OCI-LY1 (cell line): ENCODE results near the gene CTH.
A peak's percentile ranks its signal among the peaks of the same experiment; 100 is the strongest.
"Not testable (repeated sequence)": the region's sequence is repeated elsewhere in the genome, so short reads cannot be mapped to it uniquely, and the experiment has no call there.

Source experiments
- H2AFZ ChIP-seq: fragments of 200-600 bp; sonication (generic), shearing (Covaris generic); 2 replicates; pipeline ENCODE4 v1.6.0; 2014; ENCODE audit warnings: antibody characterized with exemption, mild to moderate bottlenecking, low read length
- H3F3A ChIP-seq: fragments of 200-600 bp; sonication (generic), shearing (Covaris generic); 2 replicates; pipeline ENCODE4 v1.6.0; 2014; ENCODE audit warnings: mild to moderate bottlenecking, antibody characterized with exemption, low read length, moderate library complexity; ENCODE audit not compliant: insufficient read depth
- H3K27ac ChIP-seq: fragments of 200-600 bp; sonication (generic); 2 replicates; pipeline ENCODE4 v1.5.1; 2014; ENCODE audit warnings: low read length, mixed run types, mild to moderate bottlenecking, low read depth; ENCODE audit not compliant: poor library complexity, severe bottlenecking
- H3K27me3 ChIP-seq: fragments of 200-600 bp; sonication (generic); 2 replicates; pipeline ENCODE4 v1.6.0; 2014; ENCODE audit warnings: antibody characterized with exemption, mild to moderate bottlenecking, low read length, moderate library complexity; ENCODE audit not compliant: insufficient read depth
- H3K36me3 ChIP-seq: fragments of 200-600 bp; sonication (generic); 2 replicates; pipeline ENCODE4 v1.6.1; 2014; ENCODE audit warnings: mild to moderate bottlenecking, antibody characterized with exemption, low read length, moderate library complexity, mixed read lengths; ENCODE audit not compliant: insufficient read depth
- H3K4me1 ChIP-seq: fragments of 200-600 bp; sonication (generic); 2 replicates; pipeline ENCODE4 v1.5.1; 2014; ENCODE audit warnings: mild to moderate bottlenecking, low read length, moderate library complexity; ENCODE audit not compliant: insufficient read depth, severe bottlenecking
- H3K4me2 ChIP-seq: fragments of 200-600 bp; sonication (generic), shearing (Covaris generic); 2 replicates; pipeline ENCODE4 v1.6.1; 2014; ENCODE audit warnings: low read length
- H3K4me3 ChIP-seq: fragments of 200-600 bp; sonication (generic); 2 replicates; pipeline ENCODE4 v1.5.1; 2014; ENCODE audit warnings: low read length, low read depth, mild to moderate bottlenecking, mixed read lengths; ENCODE audit not compliant: poor library complexity, severe bottlenecking
- H3K79me2 ChIP-seq: fragments of 200-600 bp; shearing (Covaris generic); 2 replicates; pipeline ENCODE4 v1.6.1; 2016; ENCODE audit warnings: mixed run types, low read length, mixed read lengths; ENCODE audit not compliant: insufficient read depth
- H3K9ac ChIP-seq: fragments of 200-600 bp; sonication (generic), shearing (Covaris generic); 2 replicates; pipeline ENCODE4 v1.6.1; 2014; ENCODE audit warnings: mild to moderate bottlenecking, low read length, mixed read lengths
- H3K9me2 ChIP-seq: fragments of 200-600 bp; sonication (generic), shearing (Covaris generic); 2 replicates; pipeline ENCODE4 v1.6.1; 2014; ENCODE audit warnings: low read depth, mild to moderate bottlenecking, low read length, mixed read lengths
- H3K9me3 ChIP-seq: fragments of 200-600 bp; shearing (Covaris generic); 2 replicates; pipeline ENCODE4 v1.6.1; 2014; ENCODE audit warnings: low read length, mixed read lengths
- H4K20me1 ChIP-seq: fragments of 200-600 bp; sonication (generic), shearing (Covaris generic); 2 replicates; pipeline ENCODE4 v1.6.0; 2016; ENCODE audit warnings: mild to moderate bottlenecking, low read length; ENCODE audit not compliant: insufficient read depth
- CTCF ChIP-seq: fragments of 200-600 bp; sonication (generic), shearing (Covaris generic); IDR thresholded peaks from 2 replicates; pipeline ENCODE4 v1.5.1; 2017; ENCODE audit warnings: mild to moderate bottlenecking, antibody characterized with exemption, low read length, moderate library complexity, mixed read lengths
- EZH2 ChIP-seq: fragments of 200-600 bp; sonication (generic), shearing (Covaris generic); IDR thresholded peaks from 2 replicates; pipeline ENCODE4 v1.8.0; 2017; ENCODE audit warnings: borderline replicate concordance, mixed run types, mild to moderate bottlenecking, antibody characterized with exemption, low read length, moderate library complexity, mixed read lengths

CTH gene

DNA sequence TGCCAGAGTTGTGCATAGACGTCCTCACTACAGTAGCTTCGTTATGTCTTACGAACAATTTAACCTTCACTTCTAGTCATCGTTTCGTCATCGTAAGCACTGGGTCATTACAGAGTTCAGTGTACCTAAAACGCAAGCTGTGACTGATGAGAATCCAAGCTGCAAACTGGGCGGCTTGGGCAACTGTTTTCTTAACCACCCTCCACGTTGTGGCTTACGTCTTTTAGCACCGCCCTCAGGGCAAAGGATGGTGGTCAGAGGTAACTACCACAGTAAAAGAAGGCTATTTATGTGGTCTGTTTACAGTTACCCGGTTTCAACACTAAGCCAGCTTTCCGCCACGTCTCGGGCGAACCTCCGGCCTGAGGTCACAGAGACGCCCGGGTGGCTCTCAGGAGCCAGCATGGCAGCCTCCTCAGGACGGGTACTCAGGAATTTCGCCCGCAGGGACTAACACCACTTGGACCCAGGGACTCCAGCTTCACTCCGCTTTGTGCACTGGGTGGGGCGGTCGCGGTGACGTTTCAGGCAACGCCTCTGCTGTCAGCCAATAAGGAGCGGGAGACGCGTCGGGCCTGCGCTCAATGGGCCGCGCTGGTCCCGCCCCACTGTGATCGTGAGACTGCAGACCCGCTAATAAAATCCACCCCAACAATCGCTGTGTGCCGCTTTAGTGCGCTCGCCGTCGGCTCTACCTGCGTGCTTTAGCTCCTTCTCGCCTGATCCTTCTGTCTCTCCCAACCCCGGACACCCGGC, at the start of gene CTH:
TSS of gene CTH (plus strand) at position 665 of the 756 bp plus-strand sequence. CDS start 148 bp downstream, outside the sequence.
- no peaks in the 10 kb centered on the region for H3K9me3 ChIP-seq
- H2AFZ ChIP-seq = peak within 1 kb of the TSS; percentile 99
- peak within 1 kb of the TSS; percentile 79 for H3K4me2 ChIP-seq

GRCh38 chr1:70361727-70362398, 49.2 kb upstream of the CTH start:
- Histone ChIP-seq H3K36me3 (no peaks in the 10 kb centered on the region), H3K9me3 (no peaks in the 10 kb centered on the region), H2AFZ (no peak overlapping the region), H3K79me2 (no peaks in the 10 kb centered on the region), H3K27ac (no peak overlapping the region), H3K9me2 (no peaks in the 10 kb centered on the region), H3K4me2 (no peak overlapping the region), H3K27me3 (no peaks in the 10 kb centered on the region), H3K4me3 (no peak overlapping the region), H3K9ac (no peak overlapping the region), H4K20me1 (no peaks in the 10 kb centered on the region), H3F3A (no peaks in the 10 kb centered on the region), H3K4me1 (no peaks in the 10 kb centered on the region)
- TF ChIP-seq CTCF = no peak
- TF ChIP-seq EZH2 = no peak

More for the DNA sequence above, at the start of gene CTH:
- no peaks in the 10 kb centered on the region for H3K36me3 ChIP-seq
- H3K9me2 ChIP-seq = no peaks in the 10 kb centered on the region
- H3K4me1 ChIP-seq = peaks cover 24% of the 10 kb centered on the region
- H3K27me3 ChIP-seq = no peaks in the 10 kb centered on the region
- H3K79me2 ChIP-seq = no peaks in the 10 kb centered on the region
- peak within 1 kb of the TSS; percentile 55 for H3K27ac ChIP-seq
- no peak for TF ChIP-seq CTCF
- no peak for TF ChIP-seq EZH2
- H3F3A ChIP-seq = no peaks in the 10 kb centered on the region
- peak within 1 kb of the TSS; percentile 78 for H3K9ac ChIP-seq
- H3K4me3 ChIP-seq = peak within 1 kb of the TSS; percentile 78
- H4K20me1 ChIP-seq = no peaks in the 10 kb centered on the region

- Histone ChIP-seq H3K4me1 (no peaks in the 10 kb centered on the region), H3K9me3 (no peaks in the 10 kb centered on the region), H3K79me2 (no peaks in the 10 kb centered on the region), H3K9me2 (no peaks in the 10 kb centered on the region), H3K4me2 (no peak overlapping the region), H3K36me3 (no peaks in the 10 kb centered on the region), H2AFZ (no peak overlapping the region), H3K27ac (no peak overlapping the region), H4K20me1 (no peaks in the 10 kb centered on the region), H3K4me3 (no peak overlapping the region), H3F3A (no peaks in the 10 kb centered on the region), H3K27me3 (no peaks in the 10 kb centered on the region), H3K9ac (no peak overlapping the region)
- TF ChIP-seq EZH2 = no peak
- TF ChIP-seq CTCF = no peak
These were observed 46.6 kb upstream of the CTH start for GRCh38 chr1:70364439-70364838.

- not testable (repeated sequence) for H3K79me2 ChIP-seq, H4K20me1 ChIP-seq, H3K36me3 ChIP-seq, H3K4me2 ChIP-seq, H3K27me3 ChIP-seq, H3K4me1 ChIP-seq, H3K4me3 ChIP-seq, H2AFZ ChIP-seq, H3K27ac ChIP-seq, H3K9me2 ChIP-seq, H3K9ac ChIP-seq, H3F3A ChIP-seq, H3K9me3 ChIP-seq
These were observed 44.6 kb upstream of the CTH start for GRCh38 chr1:70366425-70366952.

DNA sequence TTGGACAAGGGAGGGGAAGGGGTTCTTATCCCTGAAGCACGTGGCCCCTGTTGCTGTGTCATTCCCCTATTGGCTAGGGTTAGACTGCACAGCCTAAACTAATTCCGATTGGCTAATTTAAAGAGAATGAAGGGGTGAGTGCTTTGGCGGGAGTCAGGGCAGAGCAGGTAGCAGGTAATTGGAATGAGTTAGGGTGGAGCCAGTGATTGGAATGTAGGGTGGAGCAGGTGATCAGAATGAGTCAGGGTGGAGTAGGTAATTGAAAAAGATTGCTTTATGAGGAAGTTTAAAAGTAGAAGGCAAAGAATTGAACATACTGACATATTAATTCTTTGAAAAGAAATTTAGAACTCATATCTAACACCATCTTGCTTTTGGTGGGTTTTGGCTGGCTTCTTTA, 44.1 kb upstream of the CTH start:
- H3K4me1 ChIP-seq, H3K4me3 ChIP-seq, H3K4me2 ChIP-seq, H3K9ac ChIP-seq, H3K27ac ChIP-seq, H3K9me3 ChIP-seq, H3K27me3 ChIP-seq, H3K9me2 ChIP-seq, H2AFZ ChIP-seq, H3K36me3 ChIP-seq, H3F3A ChIP-seq, H4K20me1 ChIP-seq, H3K79me2 ChIP-seq: not testable (repeated sequence)
